ENCODE data around the gene ZW10.
A peak's percentile ranks its signal among the peaks of the same experiment; 100 is the strongest.
"Not testable (repeated sequence)": the region's sequence is repeated elsewhere in the genome, so short reads cannot be mapped to it uniquely, and the experiment has no call there.

Gene ZW10

DNA sequence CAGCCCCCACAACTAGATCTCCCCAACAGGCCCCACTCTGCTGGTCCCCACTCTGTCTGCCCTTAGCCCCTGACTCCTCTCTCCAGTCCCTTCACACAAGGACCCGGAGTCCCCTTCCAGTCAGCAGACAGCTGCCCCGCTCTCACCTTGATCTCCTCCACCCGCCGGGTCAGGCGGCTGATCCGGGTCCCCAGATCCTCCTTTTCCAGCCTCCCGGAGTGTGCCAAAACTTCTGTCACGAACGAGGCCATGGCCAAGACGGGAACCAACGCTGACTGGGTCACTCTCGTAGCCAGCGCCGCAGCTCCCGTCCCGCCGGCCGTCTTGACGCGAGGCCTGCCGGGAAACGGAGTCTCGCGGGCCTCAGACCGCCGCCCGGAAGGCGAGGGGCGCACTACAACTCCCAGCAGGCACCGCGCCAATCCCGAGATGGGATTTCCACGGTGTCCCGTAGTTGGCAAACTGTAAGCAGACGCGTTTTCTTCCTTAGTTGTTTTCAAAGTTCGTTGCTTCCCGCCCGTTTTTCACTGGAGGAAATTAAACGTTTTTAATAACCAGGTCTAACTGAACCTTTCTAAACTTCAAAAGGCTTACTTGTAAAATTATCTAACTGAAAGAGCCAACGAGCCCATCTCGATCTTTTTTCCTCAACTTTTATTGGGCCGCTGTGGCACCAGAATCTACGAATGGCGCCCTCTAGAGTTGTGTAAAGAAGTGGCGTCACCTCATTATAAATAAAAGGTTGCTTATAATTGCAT lies at the start of gene ZW10:
Gene ZW10 (minus strand): TSS at position 277 of the 758 bp plus-strand sequence. CDS start 26 bp downstream, at position 251.
- Histone ChIP-seq H3K4me3 (ENCODE audit: low read length) (peak within 1 kb of the TSS; percentile 92), H3K4me1 (ENCODE audit: control insufficient read depth, insufficient read depth, low read length) (peaks cover 5% of the 10 kb centered on the region), H3K27me3 (ENCODE audit: control insufficient read depth, insufficient read depth, low read length) (no peaks in the 10 kb centered on the region), H3K36me3 (ENCODE audit: control insufficient read depth, insufficient read depth, low read length) (no peaks in the 10 kb centered on the region), H3K9ac (ENCODE audit: low read length) (peak within 1 kb of the TSS; percentile 95), H3K9me3 (ENCODE audit: control insufficient read depth, low read length) (no peaks in the 10 kb centered on the region)

- no peaks in the 10 kb centered on the region for H3K4me1 ChIP-seq (ENCODE audit: control insufficient read depth, insufficient read depth, low read length)
- no peaks in the 10 kb centered on the region for H3K27me3 ChIP-seq (ENCODE audit: control insufficient read depth, insufficient read depth, low read length)
- H3K4me3 ChIP-seq (ENCODE audit: low read length), result no peak overlapping the region
- no peaks in the 10 kb centered on the region for H3K9me3 ChIP-seq (ENCODE audit: control insufficient read depth, low read length)
- H3K9ac ChIP-seq (ENCODE audit: low read length), result no peak overlapping the region
- H3K36me3 ChIP-seq (ENCODE audit: control insufficient read depth, insufficient read depth, low read length), result no peaks in the 10 kb centered on the region
Observed at GRCh38 chr11:113818426-113818825, 44.9 kb upstream of the ZW10 start.

DNA sequence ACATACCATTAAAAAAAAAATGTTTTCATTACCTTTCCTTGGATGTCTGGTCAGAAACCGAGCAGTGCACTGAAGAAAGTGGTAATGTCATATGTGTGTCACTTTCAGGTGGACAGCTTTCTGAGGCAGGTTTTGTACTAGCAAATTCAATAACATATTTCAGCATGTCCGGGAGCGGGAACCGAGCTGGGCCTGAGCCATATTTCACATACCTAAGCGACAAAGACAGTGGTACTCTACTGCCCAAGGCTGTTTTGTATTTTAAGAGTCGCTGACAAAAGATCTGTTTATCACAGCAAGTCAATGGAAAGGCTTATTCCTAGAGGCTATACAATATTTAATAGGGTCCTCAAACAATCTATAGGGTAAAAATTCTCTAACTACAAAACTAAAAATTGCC lies 44.1 kb upstream of the ZW10 start:
- H3K9me3 ChIP-seq (ENCODE audit: control insufficient read depth, low read length), result no peaks in the 10 kb centered on the region
- no peak overlapping the region for H3K4me3 ChIP-seq (ENCODE audit: low read length)
- H3K9ac ChIP-seq (ENCODE audit: low read length), result no peak overlapping the region
- H3K36me3 ChIP-seq (ENCODE audit: control insufficient read depth, insufficient read depth, low read length), result no peaks in the 10 kb centered on the region
- H3K27me3 ChIP-seq (ENCODE audit: control insufficient read depth, insufficient read depth, low read length), result no peaks in the 10 kb centered on the region
- H3K4me1 ChIP-seq (ENCODE audit: control insufficient read depth, insufficient read depth, low read length), result no peaks in the 10 kb centered on the region

DNA sequence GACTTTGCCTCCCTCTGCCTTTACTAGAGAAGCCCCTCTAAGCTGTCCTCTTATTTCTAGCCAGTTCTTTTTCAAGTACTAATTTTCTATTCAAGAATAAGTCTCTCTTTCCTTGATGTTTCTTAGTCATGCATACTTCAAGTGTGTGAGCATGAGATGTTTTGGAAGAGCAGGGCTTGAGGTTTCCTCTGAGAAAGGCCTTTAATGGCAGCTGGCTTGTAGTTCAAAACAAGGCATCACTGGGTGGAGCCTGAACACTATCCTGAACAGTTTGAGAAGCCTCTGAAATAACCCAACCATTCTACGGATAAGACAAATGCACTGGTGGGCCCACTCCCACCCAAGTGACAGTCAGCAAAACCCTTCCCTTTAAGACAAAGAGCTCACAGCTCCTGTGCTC lies 43.7 kb upstream of the ZW10 start:
- H3K9me3 ChIP-seq (ENCODE audit: control insufficient read depth, low read length), result no peaks in the 10 kb centered on the region

DNA sequence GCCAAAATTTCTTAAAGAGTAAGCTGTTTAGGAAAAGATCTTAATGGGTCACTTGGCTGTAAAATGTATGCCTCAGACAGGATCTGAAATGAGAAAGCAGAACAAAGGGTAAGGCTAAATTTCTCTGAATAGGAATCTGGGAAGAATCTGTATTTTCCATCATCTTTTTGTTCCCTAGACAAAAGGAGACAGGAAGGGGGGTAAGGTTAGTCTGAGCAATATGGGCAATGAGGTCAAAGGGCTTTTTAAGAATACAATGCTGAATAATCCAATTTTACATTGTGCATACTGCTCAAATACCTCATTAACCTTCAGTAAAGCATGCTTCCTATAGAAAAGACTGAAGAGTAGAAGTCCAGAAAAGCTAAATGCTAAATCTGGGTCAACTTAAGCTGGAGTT lies 40.7 kb upstream of the ZW10 start:
- no peak overlapping the region for H3K4me3 ChIP-seq (ENCODE audit: low read length)
- no peaks in the 10 kb centered on the region for H3K36me3 ChIP-seq (ENCODE audit: control insufficient read depth, insufficient read depth, low read length)
- H3K9ac ChIP-seq (ENCODE audit: low read length), result no peak overlapping the region
- no peaks in the 10 kb centered on the region for H3K4me1 ChIP-seq (ENCODE audit: control insufficient read depth, insufficient read depth, low read length)
- H3K9me3 ChIP-seq (ENCODE audit: control insufficient read depth, low read length), result no peaks in the 10 kb centered on the region
- H3K27me3 ChIP-seq (ENCODE audit: control insufficient read depth, insufficient read depth, low read length), result no peaks in the 10 kb centered on the region

More for the DNA sequence above, 43.7 kb upstream of the ZW10 start:
- H3K27me3 ChIP-seq (ENCODE audit: control insufficient read depth, insufficient read depth, low read length), result no peaks in the 10 kb centered on the region
- no peak overlapping the region for H3K4me3 ChIP-seq (ENCODE audit: low read length)
- no peaks in the 10 kb centered on the region for H3K36me3 ChIP-seq (ENCODE audit: control insufficient read depth, insufficient read depth, low read length)
- H3K4me1 ChIP-seq (ENCODE audit: control insufficient read depth, insufficient read depth, low read length), result no peaks in the 10 kb centered on the region
- no peak overlapping the region for H3K9ac ChIP-seq (ENCODE audit: low read length)

- Histone ChIP-seq H3K36me3 (ENCODE audit: control insufficient read depth, insufficient read depth, low read length) (peaks cover 4% of the 10 kb centered on the region), H3K4me3 (ENCODE audit: low read length) (no peak overlapping the region), H3K9ac (ENCODE audit: low read length) (no peak overlapping the region), H3K9me3 (ENCODE audit: control insufficient read depth, low read length) (no peaks in the 10 kb centered on the region), H3K27me3 (ENCODE audit: control insufficient read depth, insufficient read depth, low read length) (no peaks in the 10 kb centered on the region), H3K4me1 (ENCODE audit: control insufficient read depth, insufficient read depth, low read length) (no peaks in the 10 kb centered on the region)
Observed at GRCh38 chr11:113808931-113809330, 35.4 kb upstream of the ZW10 start.

DNA sequence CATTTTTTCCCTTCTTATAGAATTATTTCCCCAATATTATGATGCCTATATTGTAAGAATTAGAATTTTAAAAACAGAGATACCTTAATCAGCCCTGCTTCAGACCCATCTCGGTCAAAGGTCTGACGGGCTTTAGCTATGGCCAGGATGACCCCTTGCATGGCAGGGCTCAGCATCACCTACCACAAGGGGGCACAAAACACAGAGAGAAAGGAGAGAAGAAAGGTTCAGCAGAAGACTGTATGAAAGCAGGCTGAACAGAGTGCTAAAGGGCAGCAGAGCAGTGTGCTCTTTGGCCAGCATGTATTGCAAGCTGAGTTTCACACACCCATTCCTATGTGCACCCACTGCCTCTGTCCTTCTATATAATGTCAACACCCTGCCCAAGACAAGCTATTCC lies 32.9 kb upstream of the ZW10 start:
- Histone ChIP-seq H3K4me3 (ENCODE audit: low read length) (no peak overlapping the region), H3K9ac (ENCODE audit: low read length) (no peak overlapping the region), H3K9me3 (ENCODE audit: control insufficient read depth, low read length) (no peaks in the 10 kb centered on the region), H3K36me3 (ENCODE audit: control insufficient read depth, insufficient read depth, low read length) (peaks cover 4% of the 10 kb centered on the region), H3K27me3 (ENCODE audit: control insufficient read depth, insufficient read depth, low read length) (no peaks in the 10 kb centered on the region), H3K4me1 (ENCODE audit: control insufficient read depth, insufficient read depth, low read length) (no peaks in the 10 kb centered on the region)

DNA sequence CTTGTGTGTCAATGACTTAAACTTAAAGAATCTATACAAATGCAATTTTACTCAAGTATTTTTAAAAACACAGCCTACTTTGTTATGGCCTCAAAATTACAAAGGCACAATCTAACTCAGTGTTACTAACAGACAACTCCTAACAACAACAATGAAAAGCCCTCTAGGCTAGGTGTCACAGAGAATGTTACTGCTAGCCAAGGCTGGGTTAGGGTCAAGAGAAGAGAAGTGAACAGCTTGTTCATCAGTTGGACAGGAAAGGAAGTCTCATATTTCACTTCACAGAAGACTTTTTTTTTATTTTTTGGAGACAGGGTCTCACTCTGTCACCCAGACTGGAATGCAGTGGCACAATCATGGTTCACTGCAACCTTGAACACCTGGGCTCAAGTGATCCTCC lies 32.1 kb upstream of the ZW10 start:
- Histone ChIP-seq H3K9me3 (ENCODE audit: control insufficient read depth, low read length) (no peaks in the 10 kb centered on the region), H3K36me3 (ENCODE audit: control insufficient read depth, insufficient read depth, low read length) (peaks cover 4% of the 10 kb centered on the region), H3K4me3 (ENCODE audit: low read length) (no peak overlapping the region), H3K4me1 (ENCODE audit: control insufficient read depth, insufficient read depth, low read length) (no peaks in the 10 kb centered on the region), H3K9ac (ENCODE audit: low read length) (no peak overlapping the region), H3K27me3 (ENCODE audit: control insufficient read depth, insufficient read depth, low read length) (no peaks in the 10 kb centered on the region)

DNA sequence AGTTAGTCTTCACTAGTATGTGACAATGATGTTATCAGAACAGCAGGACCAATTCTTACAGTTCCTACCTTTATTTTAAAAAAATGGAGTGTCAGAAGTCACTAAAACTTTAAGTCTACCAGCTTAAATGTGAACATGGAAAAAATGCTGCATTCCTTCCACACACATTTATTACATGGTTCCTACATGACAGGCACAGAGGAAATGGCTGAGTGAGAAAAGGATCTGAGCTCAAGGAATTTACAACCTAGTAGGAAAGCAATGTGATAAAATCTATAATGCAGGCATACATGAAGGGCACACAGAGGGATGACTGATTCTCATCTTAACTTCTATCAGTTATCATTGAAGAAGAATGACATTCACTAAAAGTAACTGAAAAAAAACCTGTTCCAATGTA lies 29.1 kb upstream of the ZW10 start:
- H3K4me1 ChIP-seq (ENCODE audit: control insufficient read depth, insufficient read depth, low read length), result no peaks in the 10 kb centered on the region
- peaks cover 4% of the 10 kb centered on the region for H3K36me3 ChIP-seq (ENCODE audit: control insufficient read depth, insufficient read depth, low read length)

DNA sequence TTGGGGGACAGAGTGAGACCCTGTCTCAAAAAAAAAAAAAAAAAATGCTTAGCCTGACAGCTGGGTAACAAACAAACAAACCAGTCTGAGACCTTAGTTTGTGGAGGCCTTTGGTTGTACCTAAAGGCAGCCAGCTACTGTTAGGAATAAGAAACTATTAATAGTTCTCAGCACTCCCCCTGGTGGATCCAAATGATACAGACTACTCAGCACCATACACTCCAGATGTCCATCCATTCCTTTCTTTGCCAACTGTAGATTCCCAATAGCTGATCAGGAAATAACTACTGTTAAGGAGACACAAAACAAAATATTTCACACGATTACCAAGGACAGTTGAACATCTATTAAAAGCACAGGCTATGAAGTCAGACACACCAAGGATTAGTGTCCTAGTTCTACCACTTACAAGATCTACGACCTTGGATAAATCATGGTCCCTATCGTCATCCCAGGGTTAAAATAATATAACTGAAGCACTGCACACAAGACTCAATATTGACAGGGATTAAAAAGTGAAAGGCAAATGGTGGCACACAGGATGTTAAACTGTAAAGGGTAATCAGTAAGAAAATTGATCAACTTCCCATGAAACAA lies 23.3 kb upstream of the ZW10 start:
- Histone ChIP-seq H3K9ac (ENCODE audit: low read length) (no peak overlapping the region), H3K9me3 (ENCODE audit: control insufficient read depth, low read length) (no peaks in the 10 kb centered on the region), H3K4me1 (ENCODE audit: control insufficient read depth, insufficient read depth, low read length) (no peaks in the 10 kb centered on the region), H3K36me3 (ENCODE audit: control insufficient read depth, insufficient read depth, low read length) (peaks cover 4% of the 10 kb centered on the region), H3K4me3 (ENCODE audit: low read length) (no peak overlapping the region), H3K27me3 (ENCODE audit: control insufficient read depth, insufficient read depth, low read length) (no peaks in the 10 kb centered on the region)

More for the DNA sequence above, 29.1 kb upstream of the ZW10 start:
- Histone ChIP-seq H3K9ac (ENCODE audit: low read length) (no peak overlapping the region), H3K27me3 (ENCODE audit: control insufficient read depth, insufficient read depth, low read length) (no peaks in the 10 kb centered on the region), H3K4me3 (ENCODE audit: low read length) (no peak overlapping the region), H3K9me3 (ENCODE audit: control insufficient read depth, low read length) (no peaks in the 10 kb centered on the region)

- no peaks in the 10 kb centered on the region for H3K36me3 ChIP-seq (ENCODE audit: control insufficient read depth, insufficient read depth, low read length)
- no peaks in the 10 kb centered on the region for H3K9me3 ChIP-seq (ENCODE audit: control insufficient read depth, low read length)
- no peak overlapping the region for H3K4me3 ChIP-seq (ENCODE audit: low read length)
- H3K4me1 ChIP-seq (ENCODE audit: control insufficient read depth, insufficient read depth, low read length), result no peaks in the 10 kb centered on the region
- no peak overlapping the region for H3K9ac ChIP-seq (ENCODE audit: low read length)
- H3K27me3 ChIP-seq (ENCODE audit: control insufficient read depth, insufficient read depth, low read length), result peaks cover 3% of the 10 kb centered on the region
Observed at GRCh38 chr11:113789675-113790320, 16.3 kb upstream of the ZW10 start.

GRCh38 chr11:113789016-113789415 lies 15.5 kb upstream of the ZW10 start:
- not testable (repeated sequence) for H3K4me1 ChIP-seq (ENCODE audit: control insufficient read depth, insufficient read depth, low read length); H3K36me3 ChIP-seq (ENCODE audit: control insufficient read depth, insufficient read depth, low read length); H3K27me3 ChIP-seq (ENCODE audit: control insufficient read depth, insufficient read depth, low read length); H3K9me3 ChIP-seq (ENCODE audit: control insufficient read depth, low read length); H3K9ac ChIP-seq (ENCODE audit: low read length); H3K4me3 ChIP-seq (ENCODE audit: low read length)
